HG03520 (cell line): ENCODE data around the gene GTF2A2.
"Not testable (repeated sequence)": the region's sequence is repeated elsewhere in the genome, so short reads cannot be mapped to it uniquely, and the experiment has no call there.

Source experiments
- ATAC-seq: cut with Tn5 transposase; IDR thresholded peaks from one replicate; pipeline ENCODE4 v1.9.1; 2021; ENCODE audit warnings: mild to moderate bottlenecking, moderate library complexity; ENCODE audit not compliant: unreplicated experiment

GTF2A2 gene

GRCh38 chr15:59674361-59674877 lies 17.1 kb upstream of the GTF2A2 start:
- no peak for ATAC-seq

- no peak for ATAC-seq
These were observed 11.2 kb upstream of the GTF2A2 start for GRCh38 chr15:59668556-59668955.

DNA sequence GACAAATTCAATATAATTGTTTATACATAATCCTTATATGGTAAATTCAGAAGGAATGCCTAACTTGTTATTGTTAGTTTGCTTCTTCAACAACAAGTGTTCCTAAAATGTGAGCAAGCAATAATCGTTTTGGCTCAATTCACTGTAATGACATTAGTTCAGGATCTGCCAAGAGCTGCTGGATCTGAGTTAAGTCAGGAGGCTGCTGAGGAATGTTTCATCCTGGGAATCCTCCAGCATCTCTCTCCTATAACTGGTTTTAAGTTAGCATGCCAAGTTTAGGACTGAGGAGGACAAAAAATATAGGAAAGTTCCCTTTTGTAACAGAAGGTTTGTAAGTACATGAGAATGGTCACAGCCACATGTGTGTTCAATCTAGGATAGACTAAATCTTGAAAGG lies 4.9 kb upstream of the GTF2A2 start:
- ATAC-seq, result no peak

- no peak for ATAC-seq
These were observed 2.1 kb upstream of the GTF2A2 start for GRCh38 chr15:59659366-59659765.

DNA sequence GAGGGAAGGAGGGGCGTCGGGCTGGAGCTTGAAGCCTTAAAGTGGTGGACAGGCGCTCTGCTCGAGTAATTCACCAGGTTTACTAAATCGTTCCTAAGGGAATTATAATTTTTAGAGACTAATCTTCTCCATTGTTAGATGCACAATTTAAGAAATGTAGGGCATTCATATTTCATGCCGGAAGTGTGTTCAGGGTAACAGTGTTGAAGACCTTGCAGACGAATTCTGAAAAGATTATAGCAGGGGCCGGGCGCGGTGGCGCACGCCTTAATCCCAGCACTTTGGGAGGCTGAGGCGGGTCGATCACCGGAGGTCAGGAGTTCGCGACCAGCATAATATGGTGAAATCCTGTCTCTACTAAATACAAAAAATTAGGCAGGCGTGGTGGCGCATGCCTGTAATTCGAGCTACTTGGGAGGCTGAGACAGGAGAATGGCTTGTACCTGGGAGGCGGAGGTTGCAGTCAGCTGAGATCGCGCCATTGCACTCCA lies 365 bp upstream of the GTF2A2 start:
- no peak for ATAC-seq

GRCh38 chr15:59654046-59654445 lies 3.3 kb downstream of the GTF2A2 start:
- ATAC-seq, result no peak

- ATAC-seq, result no peak
These were observed 7.7 kb downstream of the GTF2A2 start for GRCh38 chr15:59649603-59650002.

DNA sequence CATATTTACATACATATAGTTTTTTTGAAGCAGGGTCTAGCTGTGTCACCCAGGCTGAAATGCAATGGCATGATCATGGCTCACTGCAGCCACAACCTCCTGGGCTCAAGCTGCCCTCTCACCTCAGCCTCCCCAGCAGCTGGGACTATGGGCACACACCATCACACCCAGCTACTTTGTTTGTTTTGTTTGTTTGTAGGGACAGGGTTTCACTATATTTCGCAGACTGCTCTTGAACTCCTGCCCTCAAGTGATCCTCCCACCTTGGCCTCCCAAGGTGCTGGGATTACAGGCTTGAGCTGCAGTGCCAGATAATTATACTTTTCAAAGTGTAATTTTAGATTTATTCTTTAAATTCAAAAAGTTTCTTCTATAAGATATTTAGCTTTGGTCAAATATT lies 10.2 kb downstream of the GTF2A2 start:
- no peak for ATAC-seq

DNA sequence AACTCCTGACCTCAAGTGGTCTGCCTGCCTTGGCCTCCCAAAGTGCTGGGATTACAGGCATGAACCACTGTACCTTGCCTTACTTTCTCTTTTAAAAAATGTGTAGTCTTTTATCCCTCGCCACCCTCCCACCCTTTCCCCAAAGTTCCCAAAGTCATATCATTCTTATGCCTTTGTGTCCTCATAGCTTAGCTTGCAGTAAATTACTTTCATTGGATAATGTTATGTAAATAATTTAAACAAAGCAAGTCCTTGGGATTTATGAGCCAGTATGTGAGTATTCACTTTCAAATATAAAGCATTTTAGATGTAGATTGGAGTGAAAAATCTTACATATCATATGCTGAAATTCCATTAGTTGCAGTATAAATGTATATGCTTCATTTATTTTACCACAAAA lies 11.0 kb downstream of the GTF2A2 start:
- no peak for ATAC-seq

DNA sequence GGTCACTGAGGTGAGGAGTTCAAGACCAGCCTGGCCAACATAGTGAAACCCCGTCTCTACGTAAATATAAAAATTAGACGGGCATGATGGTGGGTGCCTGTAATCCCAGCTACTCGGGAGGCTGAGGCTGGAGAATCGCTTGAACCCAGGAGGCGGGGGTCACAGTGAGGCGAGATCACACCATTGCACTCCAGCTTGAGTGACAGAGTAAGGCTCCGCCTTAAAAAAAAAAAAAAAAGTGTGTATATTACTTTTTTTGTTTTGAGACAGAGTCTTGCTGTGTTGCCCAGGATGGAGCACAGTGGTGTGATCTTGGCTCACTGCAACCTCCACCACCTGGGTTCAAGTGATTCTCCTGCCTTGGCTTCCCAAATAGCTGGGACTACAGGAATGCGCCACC lies 11.5 kb downstream of the GTF2A2 start:
- ATAC-seq, result not testable (repeated sequence)

DNA sequence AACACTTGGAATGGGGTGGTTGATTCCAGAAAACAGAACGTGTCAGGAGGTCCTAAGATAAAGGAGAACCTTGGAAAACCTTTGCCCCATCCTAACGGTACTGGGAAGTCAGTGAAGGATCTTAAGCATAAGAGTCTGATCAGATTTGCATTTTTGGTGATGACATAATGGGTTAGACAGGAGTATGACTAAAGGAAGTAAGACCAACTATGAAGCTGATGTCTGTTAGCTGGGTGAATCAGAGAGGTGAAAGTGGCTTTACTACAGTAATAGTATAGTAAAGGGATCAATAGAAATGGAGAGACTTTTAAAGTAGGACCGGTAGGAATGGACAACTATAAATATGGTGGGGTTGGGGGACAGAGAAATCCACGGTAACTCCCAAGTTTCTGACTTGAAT lies 12.6 kb downstream of the GTF2A2 start:
- no peak for ATAC-seq

GRCh38 chr15:59642351-59642750 lies 15.0 kb downstream of the GTF2A2 start:
- ATAC-seq, result no peak

- not testable (repeated sequence) for ATAC-seq
These were observed 19.8 kb downstream of the GTF2A2 start for GRCh38 chr15:59637507-59637906.

DNA sequence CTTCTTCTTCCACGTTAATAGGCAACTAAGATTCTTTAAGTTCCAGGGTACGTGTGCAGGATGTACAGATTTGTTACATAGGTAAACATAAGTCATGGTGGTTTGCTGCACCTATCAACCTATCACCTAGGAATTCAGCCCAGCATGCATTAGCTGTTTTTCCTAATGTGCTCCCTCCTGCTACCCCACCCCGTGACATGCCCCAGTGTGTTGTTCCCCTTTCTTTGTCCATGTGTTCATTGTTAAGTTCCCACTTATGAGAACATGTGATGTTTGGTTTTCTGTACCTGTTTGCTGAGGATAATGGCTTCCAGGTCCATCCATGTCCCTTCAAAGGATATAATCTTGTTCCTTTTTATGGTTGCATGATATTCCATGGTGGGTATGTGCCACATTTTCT lies 21.1 kb downstream of the GTF2A2 start:
- no peak for ATAC-seq

GRCh38 chr15:59632714-59633113 lies 24.6 kb downstream of the GTF2A2 start:
- no peak for ATAC-seq

DNA sequence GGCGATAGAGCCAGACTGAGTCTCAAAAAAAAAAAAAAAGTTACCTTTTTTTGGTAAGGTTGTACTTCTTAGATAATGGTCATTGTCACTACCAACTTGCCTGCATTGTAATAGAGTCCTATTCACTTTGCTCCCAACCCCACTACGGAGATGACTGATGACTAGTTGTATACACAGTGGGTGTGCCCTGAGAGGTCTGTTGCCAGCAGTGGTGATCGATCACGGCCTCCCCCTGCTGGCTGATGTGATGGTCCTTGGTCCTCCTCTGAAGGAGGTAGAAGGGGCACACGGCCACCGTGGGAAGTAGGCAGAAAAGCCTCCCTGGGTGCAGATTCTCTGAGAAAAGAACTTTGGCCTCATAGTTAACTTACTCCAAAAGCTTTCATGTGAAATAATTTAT lies 35.0 kb downstream of the GTF2A2 start:
- peak; percentile 53 for ATAC-seq

DNA sequence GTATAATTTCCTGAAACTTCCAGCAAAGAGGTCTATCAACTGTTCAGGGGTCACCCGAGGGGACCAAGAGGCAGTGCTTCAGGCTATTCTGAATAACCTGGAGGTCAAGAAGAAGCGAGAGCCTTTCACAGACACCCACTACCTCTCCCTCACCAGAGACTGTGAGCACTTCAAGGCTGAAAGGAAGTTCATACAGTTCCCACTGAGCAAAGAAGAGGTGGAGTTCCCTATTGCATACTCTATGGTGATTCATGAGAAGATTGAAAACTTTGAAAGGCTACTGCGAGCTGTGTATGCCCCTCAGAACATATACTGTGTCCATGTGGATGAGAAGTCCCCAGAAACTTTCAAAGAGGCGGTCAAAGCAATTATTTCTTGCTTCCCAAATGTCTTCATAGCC lies 38.9 kb downstream of the GTF2A2 start:
- ATAC-seq, result no peak

GRCh38 chr15:59616379-59616778 lies 40.9 kb downstream of the GTF2A2 start:
- no peak for ATAC-seq

DNA sequence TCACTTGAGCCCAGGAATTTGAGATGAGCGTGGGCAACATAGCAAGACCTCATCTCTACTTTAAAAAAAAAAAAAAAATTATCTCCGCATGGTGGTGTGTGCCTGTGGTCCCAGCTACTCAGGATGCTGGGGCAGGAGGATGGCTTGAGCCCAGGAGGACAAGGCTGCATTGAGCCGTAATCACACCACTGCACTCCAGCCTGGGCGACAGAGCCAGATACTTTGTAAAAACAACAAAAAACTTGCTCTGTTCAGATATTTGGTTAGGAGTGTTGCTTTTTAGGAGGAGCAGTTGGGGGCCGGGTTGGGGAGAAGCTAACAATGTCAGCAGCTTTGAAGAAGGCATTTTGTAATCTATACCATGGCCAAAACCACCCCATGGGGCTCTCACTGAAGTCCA lies 41.7 kb downstream of the GTF2A2 start:
- no peak for ATAC-seq

DNA sequence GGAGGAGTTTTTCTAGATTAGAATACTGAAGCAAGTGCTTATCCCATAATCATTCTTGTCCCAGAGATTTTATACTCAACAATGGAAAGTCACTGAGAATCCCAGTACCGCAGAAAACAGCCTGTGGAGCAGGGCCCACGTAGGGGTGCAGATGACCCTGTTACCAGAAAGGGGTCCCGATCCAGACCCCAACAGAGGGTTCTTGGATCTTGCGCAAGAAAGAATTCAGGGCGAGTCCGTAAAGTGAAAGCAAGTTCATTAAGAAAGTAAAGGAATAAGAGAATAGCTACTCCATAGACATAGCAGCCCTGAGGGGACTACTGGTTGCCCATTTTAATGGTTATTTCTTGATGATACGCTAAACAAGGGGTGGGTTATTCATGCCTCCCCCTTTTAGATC lies 43.2 kb downstream of the GTF2A2 start:
- no peak for ATAC-seq

DNA sequence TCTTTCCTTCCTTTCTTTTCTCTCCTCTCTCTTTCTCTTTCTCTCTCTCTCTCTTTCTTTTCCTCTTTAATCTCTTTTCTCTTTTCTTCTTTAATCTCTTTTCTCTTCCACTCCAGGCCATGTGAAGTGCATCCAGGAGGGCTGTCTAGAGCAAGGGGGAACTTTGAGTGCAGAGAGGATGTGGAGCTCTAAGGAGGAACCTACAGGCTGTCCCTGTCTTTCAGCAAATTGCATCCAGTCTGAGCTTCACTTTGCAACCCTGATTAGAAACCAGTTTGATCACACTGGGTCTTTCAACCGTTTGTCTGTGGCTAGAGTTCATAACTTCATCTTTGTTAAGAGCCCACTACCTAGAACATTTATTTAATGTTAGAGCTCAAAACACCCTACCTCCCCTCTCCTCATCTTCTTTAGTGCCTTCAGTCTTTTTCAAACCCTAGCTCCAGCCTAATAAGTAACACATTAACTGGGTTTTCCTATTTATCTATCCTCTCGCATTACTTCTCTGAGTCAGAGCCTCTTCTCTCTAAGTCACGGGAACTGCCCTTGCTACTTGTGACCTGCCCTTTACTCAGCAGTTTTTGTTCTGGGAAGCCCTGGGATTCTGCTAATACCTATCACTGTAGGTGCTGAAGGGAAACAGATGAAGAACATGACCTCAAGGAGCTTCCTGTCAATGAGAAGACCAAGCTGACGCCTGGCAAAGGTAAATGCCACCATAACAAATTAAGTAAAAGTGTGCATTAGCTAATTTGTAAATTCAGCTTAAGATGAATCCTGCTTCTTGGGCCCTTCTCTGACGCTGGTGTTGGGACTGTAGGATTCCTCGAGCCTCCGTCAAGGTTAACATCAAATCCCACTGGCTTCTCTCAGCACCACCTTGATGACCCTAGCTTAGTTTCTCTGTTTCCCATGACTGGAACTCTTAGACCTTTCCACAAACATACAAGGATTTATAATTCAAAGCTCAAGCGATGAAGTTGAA lies 45.7 kb downstream of the GTF2A2 start, which contains the start of gene GCNT3:
TSS of gene GCNT3 (plus strand) at position 508 of the 985 bp plus-strand sequence. CDS start 6,456 bp downstream, outside the sequence.
- ATAC-seq, result no peak
